Lower leg skin (tissue), 4 donors: Measurements from ENCODE around the gene LEF1. TPM values are rescaled to one million over a fixed set of nuclear protein-coding genes. Genes with fewer than 3 reads are reported as not detected.

Experiments
- DNase-seq, 2 donors: peaks; one replicate each; pipeline ENCODE4 v3.0.0-alpha.2; 2019; ENCODE audit warnings: low spot score in 2 of 2
- H3K4me3 ChIP-seq: fragments of 200-600 bp; sonication (generic); 2 replicates; pipeline ENCODE4 v1.5.1; 2017; ENCODE audit warnings: mild to moderate bottlenecking, low read depth; ENCODE audit not compliant: poor library complexity, severe bottlenecking
- POLR2A ChIP-seq, 2 donors: fragments of 450-650 bp; IDR thresholded peaks; one replicate each; pipeline ENCODE4 v1.6.1; 2016 to 2017; ENCODE audit warnings: antibody characterized with exemption in 2 of 2, mild to moderate bottlenecking in 1 of 2, moderate library complexity in 1 of 2
- WGBS, 2 donors: methylation state at CpG; one replicate each; pipeline ENCODE4 v1.1.5; 2018; 5-methylcytosine and 5-hydroxymethylcytosine counted together
- intact Hi-C: fragments of 100-400 bp; cut with DNase I; formaldehyde crosslinking; loops from one replicate; pipeline ENCODE4 v1.15.0; 2023; ENCODE audit warnings: low total_unique reads
- total RNA-seq, 4 donors: library from RNA; depleted of rRNA; stranded (reverse); fragments of >200 nt; gene quantifications; one replicate each; pipeline ENCODE4 v1.1.0, GENCODE V29; 2016
- TF ChIP-seq, protein P1 (sequence below), 3 donors: fragments of 450-650 bp; IDR thresholded peaks; one replicate each; pipeline ENCODE4 v1.5.1; 2016; ENCODE audit warnings: antibody characterized with exemption in 3 of 3, mild to moderate bottlenecking in 3 of 3, moderate library complexity in 2 of 3

Gene LEF1
- total RNA-seq, 4 donors from 2014 or later = 1.7 to 17.8 (median 7.8) TPM

- TF ChIP-seq, protein P1, sequence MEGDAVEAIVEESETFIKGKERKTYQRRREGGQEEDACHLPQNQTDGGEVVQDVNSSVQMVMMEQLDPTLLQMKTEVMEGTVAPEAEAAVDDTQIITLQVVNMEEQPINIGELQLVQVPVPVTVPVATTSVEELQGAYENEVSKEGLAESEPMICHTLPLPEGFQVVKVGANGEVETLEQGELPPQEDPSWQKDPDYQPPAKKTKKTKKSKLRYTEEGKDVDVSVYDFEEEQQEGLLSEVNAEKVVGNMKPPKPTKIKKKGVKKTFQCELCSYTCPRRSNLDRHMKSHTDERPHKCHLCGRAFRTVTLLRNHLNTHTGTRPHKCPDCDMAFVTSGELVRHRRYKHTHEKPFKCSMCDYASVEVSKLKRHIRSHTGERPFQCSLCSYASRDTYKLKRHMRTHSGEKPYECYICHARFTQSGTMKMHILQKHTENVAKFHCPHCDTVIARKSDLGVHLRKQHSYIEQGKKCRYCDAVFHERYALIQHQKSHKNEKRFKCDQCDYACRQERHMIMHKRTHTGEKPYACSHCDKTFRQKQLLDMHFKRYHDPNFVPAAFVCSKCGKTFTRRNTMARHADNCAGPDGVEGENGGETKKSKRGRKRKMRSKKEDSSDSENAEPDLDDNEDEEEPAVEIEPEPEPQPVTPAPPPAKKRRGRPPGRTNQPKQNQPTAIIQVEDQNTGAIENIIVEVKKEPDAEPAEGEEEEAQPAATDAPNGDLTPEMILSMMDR (IDR thresholded peaks at IDR 0.05) = no peak
- TF ChIP-seq POLR2A (IDR thresholded peaks at IDR 0.05) = no peak
- no peak for DNase-seq
- intact Hi-C loops = no loop called here
- 39 to 41% methylated on average over 12 of the region's 12 CpGs for WGBS, 2 donors
- no peak overlapping the region for H3K4me3 ChIP-seq
These were observed 2.7 kb downstream of the LEF1 start for GRCh38 chr4:108166038-108166437.

DNA sequence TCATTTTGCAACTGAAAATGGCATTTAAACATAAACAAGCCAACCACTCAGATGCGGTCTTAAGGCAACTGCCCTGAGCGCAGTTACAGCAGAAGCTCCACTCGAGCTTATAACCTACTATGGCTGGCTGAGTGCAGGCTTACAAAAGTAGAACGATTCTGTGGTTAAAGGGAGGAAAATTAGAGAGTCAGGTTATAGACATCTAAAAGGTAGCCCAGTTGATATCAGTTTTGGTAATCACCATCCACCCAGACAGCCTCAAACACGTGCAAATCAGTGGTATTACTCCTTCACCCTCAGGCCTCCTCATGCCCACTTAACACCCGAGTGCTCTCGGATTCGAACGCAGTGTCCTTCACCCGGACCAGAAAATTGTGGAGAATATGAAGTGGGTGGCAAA, 3.1 kb downstream of the LEF1 start:
- intact Hi-C loops = no loop called here
- no peak for DNase-seq
- no peak overlapping the region for H3K4me3 ChIP-seq
- 72 to 75% methylated on average over 10 of the region's 10 CpGs for WGBS, 2 donors
- TF ChIP-seq POLR2A (IDR thresholded peaks at IDR 0.05) = no peak
- TF ChIP-seq, protein P1 (IDR thresholded peaks at IDR 0.05) = no peak

- intact Hi-C loops = no loop called here
- no peak overlapping the region for H3K4me3 ChIP-seq
- no peak for TF ChIP-seq POLR2A (IDR thresholded peaks at IDR 0.05)
- TF ChIP-seq, protein P1 (IDR thresholded peaks at IDR 0.05) = no peak
- DNase-seq = no peak
- 72% methylated on average over 5 of the region's 5 CpGs for WGBS, 2 donors
These were observed 5.4 kb downstream of the LEF1 start for GRCh38 chr4:108163351-108163750.

- no peak overlapping the region for H3K4me3 ChIP-seq
- WGBS, 2 donors = 52 to 70% methylated on average over 3 of the region's 3 CpGs
- no peak for DNase-seq
- no peak for TF ChIP-seq POLR2A (IDR thresholded peaks at IDR 0.05)
- TF ChIP-seq, protein P1 (IDR thresholded peaks at IDR 0.05) = no peak
- intact Hi-C loops = no loop called here
These were observed 7.9 kb downstream of the LEF1 start for GRCh38 chr4:108160741-108161352.

GRCh38 chr4:108159845-108160244, 8.9 kb downstream of the LEF1 start:
- WGBS, 2 donors = 76 to 79% methylated on average over 5 of the region's 5 CpGs
- no peak overlapping the region for H3K4me3 ChIP-seq
- TF ChIP-seq POLR2A (IDR thresholded peaks at IDR 0.05) = no peak
- TF ChIP-seq, protein P1 (IDR thresholded peaks at IDR 0.05) = no peak
- no peak for DNase-seq
- intact Hi-C loops = no loop called here

GRCh38 chr4:108157655-108158054, 11.1 kb downstream of the LEF1 start:
- DNase-seq = no peak
- no peak overlapping the region for H3K4me3 ChIP-seq
- WGBS, 2 donors = 84 to 88% methylated on average over 2 of the region's 2 CpGs
- intact Hi-C loops = no loop called here
- TF ChIP-seq, protein P1 (IDR thresholded peaks at IDR 0.05) = no peak
- TF ChIP-seq POLR2A (IDR thresholded peaks at IDR 0.05) = no peak
